ENCODE results near the gene NPAS1. TPM values are rescaled to one million over a fixed set of nuclear protein-coding genes. Genes with fewer than 3 reads are reported as not detected.

Gene NPAS1
- total RNA-seq, 4 donors from 2014 or later = 0.44 TPM; not detected in 3

- no peak for TF ChIP-seq CTCF (IDR thresholded peaks at IDR 0.05; ENCODE audit: low read depth)
These were observed 56.3 kb downstream of the NPAS1 start for GRCh38 chr19:47075941-47076340.

GRCh38 chr19:47081095-47081494 lies 61.5 kb downstream of the NPAS1 start:
- no peak for TF ChIP-seq CTCF (IDR thresholded peaks at IDR 0.05; ENCODE audit: low read depth)

DNA sequence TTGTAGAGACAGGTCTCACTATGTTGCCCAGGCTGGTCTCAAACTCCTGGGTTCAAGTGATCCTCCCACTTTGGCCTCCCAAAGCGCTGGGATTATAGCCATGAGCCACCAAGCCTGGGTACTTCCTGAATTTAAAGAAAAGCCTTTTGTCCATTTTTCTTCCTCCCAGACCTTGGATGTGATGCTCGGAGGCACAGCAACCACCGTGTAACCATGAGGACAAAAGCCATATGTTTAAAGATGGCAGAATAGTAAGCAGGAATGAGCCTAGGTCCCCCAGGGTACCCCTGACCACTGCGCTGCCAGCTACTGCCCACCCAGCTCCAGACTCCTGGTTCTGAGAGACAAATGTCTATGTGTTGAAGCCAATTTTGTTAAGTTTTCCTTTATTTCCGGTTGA lies 62.9 kb downstream of the NPAS1 start:
- no peak for TF ChIP-seq CTCF (IDR thresholded peaks at IDR 0.05; ENCODE audit: low read depth)

GRCh38 chr19:47084879-47085439 lies 65.3 kb downstream of the NPAS1 start:
- no peak for TF ChIP-seq CTCF (IDR thresholded peaks at IDR 0.05; ENCODE audit: low read depth)

- TF ChIP-seq CTCF (IDR thresholded peaks at IDR 0.05; ENCODE audit: low read depth) = no peak
These were observed 66.6 kb downstream of the NPAS1 start for GRCh38 chr19:47086280-47086679.

DNA sequence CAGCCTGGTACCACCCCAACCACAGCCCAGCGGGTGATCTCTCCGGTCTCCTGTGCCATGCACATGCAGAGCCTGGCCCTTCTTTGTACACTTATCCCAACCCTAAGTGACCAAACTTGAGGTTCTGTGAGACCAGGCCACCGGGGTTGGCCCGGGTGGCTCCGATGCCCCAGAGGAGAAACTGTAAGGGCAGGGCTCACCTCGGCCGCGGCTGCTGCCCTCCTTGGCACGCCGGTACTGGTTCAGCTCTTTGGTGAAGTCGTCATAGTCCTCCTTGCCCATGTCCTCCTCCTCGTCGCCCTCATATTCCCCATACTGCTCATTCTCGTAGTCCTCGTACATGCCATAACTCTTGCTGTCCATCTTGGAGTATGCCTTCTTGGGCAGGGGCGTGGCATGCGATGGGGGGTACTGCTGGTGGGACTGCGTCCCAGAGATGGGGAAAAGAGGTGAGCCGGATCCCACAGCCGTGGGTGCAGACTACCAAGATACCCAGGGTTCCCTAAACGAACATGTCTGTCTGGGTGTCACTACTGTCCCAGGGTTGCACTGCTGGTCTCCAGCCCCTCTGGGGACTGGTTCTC lies 70.2 kb downstream of the NPAS1 start:
- no peak for TF ChIP-seq CTCF (IDR thresholded peaks at IDR 0.05; ENCODE audit: low read depth)

DNA sequence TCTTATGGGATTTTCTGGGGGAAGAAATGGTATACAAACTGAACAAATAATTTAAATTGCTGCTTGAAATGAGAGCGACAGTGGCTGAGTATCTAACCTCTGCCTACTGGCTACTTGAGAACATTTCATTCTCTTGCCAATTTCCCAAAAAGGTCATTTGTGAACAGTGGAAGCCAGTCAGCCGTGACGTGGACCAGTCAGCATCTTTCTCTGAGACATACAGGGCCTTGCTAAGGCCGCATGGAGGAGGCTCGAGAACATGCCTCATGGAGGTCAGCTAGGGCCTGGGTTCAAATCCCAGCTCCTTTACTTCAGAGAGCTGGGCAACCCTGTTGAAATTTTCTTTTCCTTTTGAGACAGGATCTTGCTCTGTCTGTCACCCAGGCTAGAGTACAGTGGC lies 73.6 kb downstream of the NPAS1 start:
- no peak for TF ChIP-seq CTCF (IDR thresholded peaks at IDR 0.05; ENCODE audit: low read depth)
